Fibroblast of skin of back (primary cell): ENCODE measurements around the gene GNG2.

Source experiments
- DNase-seq: peaks from one replicate; pipeline ENCODE4 v3.0.0-alpha.2; 2013

The GNG2 gene

GRCh38 chr14:51856792-51857296 is 3.6 kb upstream of the GNG2 start:
- DNase-seq: no peak

- DNase-seq: no peak
Measured at GRCh38 chr14:51859131-51859530, 1.3 kb upstream of the GNG2 start.

- no peak for DNase-seq
Measured at GRCh38 chr14:51860825-51861499, 550 bp downstream of the GNG2 start.

- no peak for DNase-seq
Measured at GRCh38 chr14:51862176-51862796, 1.9 kb downstream of the GNG2 start.

- DNase-seq: no peak
Measured at GRCh38 chr14:51862860-51863259, 2.4 kb downstream of the GNG2 start.

GRCh38 chr14:51865953-51866747 is 5.7 kb downstream of the GNG2 start:
- no peak for DNase-seq

GRCh38 chr14:51867741-51868140 is 7.3 kb downstream of the GNG2 start:
- DNase-seq: no peak

- DNase-seq: no peak
Measured at GRCh38 chr14:51868405-51868804, 8.0 kb downstream of the GNG2 start.

GRCh38 chr14:51869411-51870100 is 9.1 kb downstream of the GNG2 start:
- no peak for DNase-seq

GRCh38 chr14:51870606-51871005 is 10.2 kb downstream of the GNG2 start:
- no peak for DNase-seq

GRCh38 chr14:51871846-51872245 is 11.4 kb downstream of the GNG2 start:
- no peak for DNase-seq

- no peak for DNase-seq
Measured at GRCh38 chr14:51872396-51872795, 12.0 kb downstream of the GNG2 start.

- peak; percentile 91 for DNase-seq
Measured at GRCh38 chr14:51873221-51873893, 12.9 kb downstream of the GNG2 start.

GRCh38 chr14:51877810-51878209 is 17.4 kb downstream of the GNG2 start:
- DNase-seq: no peak

- no peak for DNase-seq
Measured at GRCh38 chr14:51879170-51879569, 18.8 kb downstream of the GNG2 start.

GRCh38 chr14:51880835-51881580 is 20.6 kb downstream of the GNG2 start:
- DNase-seq: no peak

- DNase-seq: no peak
Measured at GRCh38 chr14:51881636-51882035, 21.2 kb downstream of the GNG2 start.

- no peak for DNase-seq
Measured at GRCh38 chr14:51883232-51883631, 22.8 kb downstream of the GNG2 start.

GRCh38 chr14:51884086-51884927 is 23.9 kb downstream of the GNG2 start:
- peak; percentile 30 for DNase-seq

GRCh38 chr14:51889851-51890250 is 29.4 kb downstream of the GNG2 start:
- DNase-seq: no peak

- DNase-seq: no peak
Measured at GRCh38 chr14:51894250-51894649, 33.8 kb downstream of the GNG2 start.
